IPS-NIHi7 (cell line): ENCODE results near the gene SLC17A1.

Experiments used
- DNase-seq: peaks from one replicate; pipeline ENCODE4 v3.0.0; 2012; ENCODE audit warnings: mixed read lengths; ENCODE audit errors: extremely low spot score

SLC17A1 gene

GRCh38 chr6:25831532-25832306, at the start of gene SLC17A1:
Gene SLC17A1, minus strand, starts transcription at chr6:25832052. Its CDS starts 1,495 bp downstream, at chr6:25830557.
- DNase-seq = no peak

GRCh38 chr6:25880601-25881000, 48.7 kb upstream of the SLC17A1 start:
- DNase-seq = no peak

- DNase-seq = no peak
Measured at GRCh38 chr6:25878721-25879322, 47.0 kb upstream of the SLC17A1 start.

GRCh38 chr6:25875926-25876602, 44.2 kb upstream of the SLC17A1 start:
- no peak for DNase-seq

GRCh38 chr6:25875563-25875905, 43.7 kb upstream of the SLC17A1 start:
- no peak for DNase-seq

- no peak for DNase-seq
Measured at GRCh38 chr6:25874822-25875562, 43.1 kb upstream of the SLC17A1 start.

- DNase-seq = no peak
Measured at GRCh38 chr6:25874118-25874517, 42.3 kb upstream of the SLC17A1 start, which contains the start of gene SLC17A3. Gene SLC17A3, minus strand, starts transcription at chr6:25874243. Its CDS starts 5,856 bp downstream, at chr6:25868387.

- DNase-seq = no peak
Measured at GRCh38 chr6:25872814-25873213, 41.0 kb upstream of the SLC17A1 start.

GRCh38 chr6:25869840-25870239, 38.0 kb upstream of the SLC17A1 start:
- no peak for DNase-seq

- no peak for DNase-seq
Measured at GRCh38 chr6:25868436-25869183, 36.8 kb upstream of the SLC17A1 start.

GRCh38 chr6:25866011-25866410, 34.2 kb upstream of the SLC17A1 start:
- no peak for DNase-seq

GRCh38 chr6:25863360-25863759, 31.5 kb upstream of the SLC17A1 start:
- DNase-seq = no peak

- no peak for DNase-seq
Measured at GRCh38 chr6:25862199-25862598, 30.3 kb upstream of the SLC17A1 start.

GRCh38 chr6:25852756-25853155, 20.9 kb upstream of the SLC17A1 start:
- no peak for DNase-seq

GRCh38 chr6:25851961-25852360, 20.1 kb upstream of the SLC17A1 start:
- DNase-seq = no peak

- no peak for DNase-seq
Measured at GRCh38 chr6:25844518-25844917, 12.7 kb upstream of the SLC17A1 start.

- DNase-seq = no peak
Measured at GRCh38 chr6:25842526-25842925, 10.7 kb upstream of the SLC17A1 start.

- DNase-seq = peak; percentile 27
Measured at GRCh38 chr6:25835442-25836283, 3.8 kb upstream of the SLC17A1 start.

- DNase-seq = no peak
Measured at GRCh38 chr6:25834950-25835349, 3.1 kb upstream of the SLC17A1 start.

- DNase-seq = no peak
Measured at GRCh38 chr6:25833136-25833535, 1.3 kb upstream of the SLC17A1 start.
